SK-N-SH treated with all-trans-retinoic acid at 6 μM for 48 hours (cell line): ENCODE data around the gene RAB44.

ENCODE experiments used
- ATAC-seq: fragments of 200-7000 bp; cut with Tn5 transposase; 3 replicates; pipeline ENCODE4 v1.9.1; 2020; ENCODE audit warnings: mild to moderate bottlenecking, moderate library complexity
- ARNTL ChIP-seq: fragments of 450-650 bp; formaldehyde crosslinking; IDR thresholded peaks from 2 replicates; pipeline ENCODE4 v1.5.0; 2020; ENCODE audit warnings: low read depth, mild to moderate bottlenecking, moderate library complexity, borderline replicate concordance
- BACH2 ChIP-seq: fragments of 250-450 bp; sonication (Bioruptor Pico); IDR thresholded peaks from 2 replicates; pipeline ENCODE4 v1.9.0; 2021; ENCODE audit warnings: mild to moderate bottlenecking, borderline replicate concordance
- CREB5 ChIP-seq: fragments of 250-450 bp; sonication (Bioruptor Pico); IDR thresholded peaks from 2 replicates; pipeline ENCODE4 v1.5.1; 2020; ENCODE audit warnings: low read depth, mild to moderate bottlenecking, moderate library complexity
- CSDC2 ChIP-seq: fragments of 250-450 bp; sonication (Bioruptor Pico); IDR thresholded peaks from 2 replicates; pipeline ENCODE4 v1.5.0; 2020; ENCODE audit warnings: mild to moderate bottlenecking, moderate library complexity
- ESRRG ChIP-seq: fragments of 250-450 bp; sonication (Bioruptor Pico); IDR thresholded peaks from 2 replicates; pipeline ENCODE4 v1.6.1; 2021; ENCODE audit warnings: mild to moderate bottlenecking
- GLIS3 ChIP-seq: fragments of 250-450 bp; sonication (Bioruptor Pico); IDR thresholded peaks from 2 replicates; pipeline ENCODE4 v1.5.0; 2020; ENCODE audit warnings: mild to moderate bottlenecking, moderate library complexity
- ISL1 ChIP-seq: fragments of 250-450 bp; sonication (Bioruptor Pico); IDR thresholded peaks from 2 replicates; pipeline ENCODE4 v2.1.2; 2022; ENCODE audit warnings: mild to moderate bottlenecking, moderate library complexity
- OSR1 ChIP-seq: fragments of 250-450 bp; sonication (Bioruptor Pico); IDR thresholded peaks from 2 replicates; pipeline ENCODE4 v1.8.0; 2022; ENCODE audit warnings: moderate library complexity, mild to moderate bottlenecking, inconsistent platforms
- PATZ1 ChIP-seq: fragments of 250-450 bp; sonication (Bioruptor Pico); IDR thresholded peaks from 2 replicates; pipeline ENCODE4 v1.8.0; 2020; ENCODE audit warnings: mild to moderate bottlenecking, moderate library complexity, borderline replicate concordance
- POU6F1 ChIP-seq: fragments of 250-450 bp; sonication (Bioruptor Pico); IDR thresholded peaks from 2 replicates; pipeline ENCODE4 v1.8.0; 2021; ENCODE audit warnings: low read depth, mild to moderate bottlenecking, moderate library complexity, borderline replicate concordance
- RARB ChIP-seq: fragments of 250-450 bp; sonication (Bioruptor Pico); IDR thresholded peaks from 2 replicates; pipeline ENCODE4 v1.8.0; 2021; ENCODE audit warnings: mild to moderate bottlenecking, moderate library complexity
- SNAI2 ChIP-seq: fragments of 250-450 bp; sonication (Bioruptor Pico); IDR thresholded peaks from 2 replicates; pipeline ENCODE4 v1.5.0; 2020; ENCODE audit warnings: mild to moderate bottlenecking, moderate library complexity
- TCF4 ChIP-seq: fragments of 250-450 bp; sonication (Bioruptor Pico); IDR thresholded peaks from 2 replicates; pipeline ENCODE4 v1.8.0; 2021; ENCODE audit warnings: mild to moderate bottlenecking, moderate library complexity, borderline replicate concordance
- TOX ChIP-seq: fragments of 250-450 bp; sonication (Bioruptor Pico); IDR thresholded peaks from 2 replicates; pipeline ENCODE4 v1.8.0; 2021; ENCODE audit warnings: mild to moderate bottlenecking, moderate library complexity, borderline replicate concordance
- TSHZ2 ChIP-seq: fragments of 250-450 bp; sonication (Bioruptor Pico); IDR thresholded peaks from 2 replicates; pipeline ENCODE4 v1.5.0; 2020; ENCODE audit warnings: mild to moderate bottlenecking, moderate library complexity
- ZC3H10 ChIP-seq: fragments of 250-450 bp; sonication (Bioruptor Pico); IDR thresholded peaks from 2 replicates; pipeline ENCODE4 v1.5.1; 2021; ENCODE audit warnings: mild to moderate bottlenecking, moderate library complexity
- ZFP3 ChIP-seq: fragments of 250-450 bp; sonication (Bioruptor Pico); IDR thresholded peaks from 2 replicates; pipeline ENCODE4 v1.5.0; 2020; ENCODE audit warnings: mild to moderate bottlenecking, moderate library complexity
- ZFP30 ChIP-seq: fragments of 450-650 bp; formaldehyde crosslinking; IDR thresholded peaks from 2 replicates; pipeline ENCODE4 v1.5.0; 2022; ENCODE audit warnings: mild to moderate bottlenecking, moderate library complexity
- ZNF565 ChIP-seq: fragments of 450-650 bp; formaldehyde crosslinking; conservative IDR thresholded peaks from 2 replicates; pipeline ENCODE4 v1.5.0; 2020; ENCODE audit warnings: low read depth, mild to moderate bottlenecking, moderate library complexity
- ZNF8 ChIP-seq: fragments of 450-650 bp; formaldehyde crosslinking; IDR thresholded peaks from 2 replicates; pipeline ENCODE4 v1.5.0; 2020; ENCODE audit warnings: mild to moderate bottlenecking, moderate library complexity

Gene RAB44

GRCh38 chr6:36774331-36774730 lies 76.7 kb downstream of the RAB44 start:
- no peak for ATAC-seq
- TF ChIP-seq CSDC2 (CRISPR knock-in tag) (no peak), ISL1 (CRISPR knock-in tag) (no peak), ZNF8 (CRISPR knock-in tag) (no peak), TCF4 (CRISPR knock-in tag) (no peak), ZC3H10 (CRISPR knock-in tag) (no peak), ARNTL (CRISPR knock-in tag) (no peak), TOX (CRISPR knock-in tag) (no peak), TSHZ2 (CRISPR knock-in tag) (no peak), ZFP3 (no peak), BACH2 (CRISPR knock-in tag) (no peak), OSR1 (CRISPR knock-in tag) (no peak), ZFP30 (CRISPR knock-in tag) (no peak), ESRRG (CRISPR knock-in tag) (no peak)

DNA sequence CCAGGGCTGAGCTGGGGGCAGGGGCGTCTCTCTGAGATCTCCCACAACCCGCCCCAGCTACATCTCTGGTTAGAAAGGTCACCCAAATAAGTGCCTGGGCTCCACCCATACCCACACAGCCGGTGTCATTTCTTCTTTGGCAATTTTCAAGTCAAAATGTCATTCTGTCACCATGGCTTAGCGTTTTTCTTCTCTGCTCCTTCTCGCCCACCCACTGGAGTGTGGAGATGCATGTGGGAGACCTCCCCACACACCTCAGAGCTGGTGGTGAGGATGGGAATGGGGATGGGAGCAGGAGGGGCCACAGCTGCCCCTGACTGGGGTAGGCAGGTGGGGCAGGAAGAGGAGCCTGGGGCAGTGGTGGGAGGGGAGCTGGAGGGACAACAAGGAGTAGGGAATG lies 78.5 kb downstream of the RAB44 start:
- TF ChIP-seq TSHZ2 (CRISPR knock-in tag) (no peak), CSDC2 (CRISPR knock-in tag) (no peak), PATZ1 (CRISPR knock-in tag) (no peak), BACH2 (CRISPR knock-in tag) (no peak), TOX (CRISPR knock-in tag) (no peak), POU6F1 (no peak), SNAI2 (CRISPR knock-in tag) (no peak), TCF4 (CRISPR knock-in tag) (no peak), ISL1 (CRISPR knock-in tag) (no peak), CREB5 (CRISPR knock-in tag) (no peak), ARNTL (CRISPR knock-in tag) (no peak), ESRRG (CRISPR knock-in tag) (no peak), ZFP30 (CRISPR knock-in tag) (no peak), ZC3H10 (CRISPR knock-in tag) (no peak), ZFP3 (no peak), OSR1 (CRISPR knock-in tag) (no peak)

DNA sequence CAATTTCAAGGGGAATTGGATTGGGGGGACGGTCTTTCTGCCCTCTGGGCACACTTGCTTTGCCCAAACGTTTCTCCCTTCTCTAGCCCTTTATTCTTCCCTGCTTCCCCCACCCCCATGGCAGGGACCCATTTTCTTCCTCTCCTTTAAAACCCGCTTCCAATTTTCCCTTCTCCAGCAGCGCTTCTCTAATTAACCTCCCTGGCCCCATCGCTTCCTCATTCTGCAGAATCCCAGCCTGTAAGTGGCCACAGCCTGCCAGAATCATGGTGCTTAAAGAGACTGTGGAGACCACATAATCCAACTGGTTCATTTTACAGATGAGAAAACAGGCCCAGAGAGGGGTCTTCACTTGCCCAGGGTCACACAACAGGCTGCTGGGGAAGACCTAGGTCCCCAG lies 80.2 kb downstream of the RAB44 start:
- TF ChIP-seq ESRRG (CRISPR knock-in tag) (no peak), ISL1 (CRISPR knock-in tag) (no peak), TOX (CRISPR knock-in tag) (no peak), RARB (CRISPR knock-in tag) (no peak), ZNF8 (CRISPR knock-in tag) (no peak), ZNF565 (CRISPR knock-in tag) (no peak), POU6F1 (no peak), GLIS3 (CRISPR knock-in tag) (no peak), ARNTL (CRISPR knock-in tag) (no peak), ZFP30 (CRISPR knock-in tag) (no peak)
- no peak for ATAC-seq

More for the DNA sequence above, 78.5 kb downstream of the RAB44 start:
- ATAC-seq = no peak
